ENCODE measurements around the gene FAM50B. TPM values are rescaled to one million over a fixed set of nuclear protein-coding genes. Genes with fewer than 3 reads are reported as not detected.
A peak's percentile ranks its signal among the peaks of the same experiment; 100 is the strongest.
"Not testable (repeated sequence)": the region's sequence is repeated elsewhere in the genome, so short reads cannot be mapped to it uniquely, and the experiment has no call there.

The FAM50B gene
- total RNA-seq, 1 experiment from 2014 or later, result not detected

GRCh38 chr6:3841711-3842565 is 7.2 kb upstream of the FAM50B start:
- DNase-seq (ENCODE audit: low spot score), result no peak
- in situ Hi-C loops (cut with HindIII; ENCODE audit: low sequenced_read_pairs), result no loop called here

DNA sequence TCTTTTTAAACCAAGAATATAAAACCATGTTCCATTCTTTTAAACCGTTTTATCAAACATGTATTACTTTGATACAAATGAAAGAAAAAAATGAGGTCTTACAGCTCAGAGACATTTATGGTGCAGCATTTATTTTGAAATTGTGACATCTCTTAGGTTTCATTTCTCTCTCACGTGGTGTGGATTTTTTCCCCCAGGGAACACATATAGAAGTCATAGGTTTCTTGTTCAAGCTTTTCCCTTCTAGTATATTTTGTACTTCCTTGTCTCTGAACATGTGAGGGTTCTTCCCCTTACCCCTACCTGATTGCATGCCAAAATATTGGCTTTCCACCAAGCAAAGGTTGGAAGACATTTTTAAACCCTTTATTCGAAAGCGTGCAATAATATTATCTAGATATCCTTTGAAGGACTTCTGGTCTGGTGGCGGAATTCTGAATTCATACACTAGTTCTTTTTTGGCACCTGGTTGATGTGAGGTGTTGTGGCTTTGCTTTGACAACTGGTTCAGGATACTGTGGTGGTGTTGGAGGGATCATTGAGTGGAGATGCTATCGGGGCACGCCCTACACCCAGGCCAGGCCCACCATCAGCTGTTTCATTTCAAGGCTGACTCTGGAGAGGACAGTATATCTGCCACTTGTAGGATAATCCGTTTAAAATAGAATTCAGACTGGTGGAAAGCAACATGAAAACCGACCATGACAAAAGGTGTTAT is 5.6 kb upstream of the FAM50B start:
- in situ Hi-C loops (cut with HindIII; ENCODE audit: low sequenced_read_pairs), result no loop called here
- no peak for DNase-seq (ENCODE audit: low spot score)

DNA sequence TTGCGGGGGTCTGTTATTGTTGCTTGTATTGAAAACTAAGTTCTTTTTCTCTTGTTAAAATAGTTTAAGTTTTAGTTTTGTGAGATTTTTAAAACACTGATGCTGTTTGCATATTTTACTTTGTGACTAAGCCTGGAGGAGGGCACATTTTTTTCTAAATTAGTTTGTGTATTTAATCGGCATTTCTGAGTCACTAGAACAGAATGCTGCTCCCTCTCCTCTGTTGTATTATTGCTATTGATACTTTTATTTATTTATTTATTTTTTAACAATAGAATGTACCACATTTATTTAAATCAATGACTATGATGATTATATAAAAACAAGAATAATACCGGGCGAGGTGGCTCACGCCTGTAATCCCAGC is 5.1 kb upstream of the FAM50B start:
- in situ Hi-C loops (cut with HindIII; ENCODE audit: low sequenced_read_pairs), result no loop called here
- no peak for DNase-seq (ENCODE audit: low spot score)

DNA sequence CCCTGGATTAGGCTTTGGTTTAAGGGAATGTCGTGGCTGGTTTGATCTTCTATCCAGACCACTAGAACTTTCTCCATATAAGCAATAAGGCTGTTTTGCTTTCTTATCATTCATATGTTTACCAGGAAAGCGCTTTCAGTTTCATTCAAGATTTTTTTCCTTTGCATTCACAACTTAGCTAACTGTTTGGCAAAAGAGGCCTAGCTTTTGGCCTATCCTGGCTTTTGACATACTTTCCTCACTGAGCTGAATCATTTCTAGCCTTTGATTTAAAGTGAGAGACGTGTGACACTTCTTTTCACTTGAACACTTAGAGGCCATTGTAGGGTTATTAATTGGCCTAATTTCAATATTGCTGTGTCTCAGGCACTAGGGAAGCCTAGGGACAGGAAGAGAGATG is 1.7 kb upstream of the FAM50B start:
- no peak for DNase-seq (ENCODE audit: low spot score)
- in situ Hi-C loops (cut with HindIII; ENCODE audit: low sequenced_read_pairs), result no loop called here

GRCh38 chr6:3848380-3848779 is 793 bp upstream of the FAM50B start:
- in situ Hi-C loops (cut with HindIII; ENCODE audit: low sequenced_read_pairs), result no loop called here
- DNase-seq (ENCODE audit: low spot score), result no peak

- peak; percentile 27 for DNase-seq (ENCODE audit: low spot score)
- in situ Hi-C loops (cut with HindIII; ENCODE audit: low sequenced_read_pairs), result no loop called here
Observed at GRCh38 chr6:3849681-3850450, 693 bp downstream of the FAM50B start.

DNA sequence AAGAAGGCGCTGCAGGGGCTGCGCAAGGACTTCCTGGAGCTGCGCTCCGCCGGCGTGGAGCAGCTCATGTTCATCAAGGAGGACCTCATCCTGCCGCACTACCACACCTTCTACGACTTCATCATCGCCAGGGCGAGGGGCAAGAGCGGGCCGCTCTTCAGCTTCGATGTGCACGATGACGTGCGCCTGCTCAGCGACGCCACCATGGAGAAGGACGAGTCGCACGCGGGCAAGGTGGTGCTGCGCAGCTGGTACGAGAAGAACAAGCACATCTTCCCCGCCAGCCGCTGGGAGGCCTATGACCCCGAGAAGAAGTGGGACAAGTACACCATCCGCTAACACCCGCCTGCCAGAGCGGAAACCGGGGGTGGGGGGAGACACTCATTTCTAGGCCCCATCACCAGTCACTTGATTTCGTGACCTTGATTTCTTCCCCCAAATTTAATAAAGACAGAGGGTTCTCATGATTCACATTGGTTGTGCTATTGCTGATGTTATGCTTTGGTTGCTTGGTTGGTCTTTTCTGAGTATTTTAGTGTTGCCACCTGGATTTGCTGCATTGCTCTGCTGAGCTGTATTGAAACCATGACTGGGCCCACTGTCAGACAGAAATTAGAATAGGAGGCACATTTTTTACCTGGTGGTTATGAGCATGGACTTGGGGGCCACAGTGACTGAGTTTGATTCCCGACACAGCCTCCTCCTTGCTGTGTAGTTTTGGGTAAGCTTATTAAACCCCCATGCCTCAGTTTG is 1.5 kb downstream of the FAM50B start:
- in situ Hi-C loops (cut with HindIII; ENCODE audit: low sequenced_read_pairs), result no loop called here
- no peak for DNase-seq (ENCODE audit: low spot score)

DNA sequence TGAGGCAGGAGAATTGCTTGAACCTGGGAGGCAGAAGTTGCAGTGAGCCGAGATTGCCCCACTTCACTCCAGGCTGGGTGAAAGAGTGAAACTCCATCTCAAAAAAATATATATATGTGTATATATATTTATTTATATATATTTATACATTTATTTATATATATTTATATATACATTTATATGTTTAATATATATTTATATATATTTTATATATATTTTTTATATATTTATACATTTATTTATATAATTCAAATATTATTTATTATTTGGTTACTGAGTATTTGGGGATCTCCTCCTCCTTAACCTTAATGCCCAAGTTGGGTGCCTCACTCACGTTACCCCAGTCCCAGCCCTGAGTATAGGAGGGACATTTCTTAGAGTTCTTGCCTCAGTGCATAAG is 2.7 kb downstream of the FAM50B start:
- in situ Hi-C loops (cut with HindIII; ENCODE audit: low sequenced_read_pairs), result no loop called here
- no peak for DNase-seq (ENCODE audit: low spot score)

GRCh38 chr6:3852391-3852790 is 3.2 kb downstream of the FAM50B start:
- no peak for DNase-seq (ENCODE audit: low spot score)
- in situ Hi-C loops (cut with HindIII; ENCODE audit: low sequenced_read_pairs), result no loop called here

GRCh38 chr6:3855866-3856265 is 6.7 kb downstream of the FAM50B start:
- in situ Hi-C loops (cut with HindIII; ENCODE audit: low sequenced_read_pairs), result no loop called here
- no peak for DNase-seq (ENCODE audit: low spot score)

DNA sequence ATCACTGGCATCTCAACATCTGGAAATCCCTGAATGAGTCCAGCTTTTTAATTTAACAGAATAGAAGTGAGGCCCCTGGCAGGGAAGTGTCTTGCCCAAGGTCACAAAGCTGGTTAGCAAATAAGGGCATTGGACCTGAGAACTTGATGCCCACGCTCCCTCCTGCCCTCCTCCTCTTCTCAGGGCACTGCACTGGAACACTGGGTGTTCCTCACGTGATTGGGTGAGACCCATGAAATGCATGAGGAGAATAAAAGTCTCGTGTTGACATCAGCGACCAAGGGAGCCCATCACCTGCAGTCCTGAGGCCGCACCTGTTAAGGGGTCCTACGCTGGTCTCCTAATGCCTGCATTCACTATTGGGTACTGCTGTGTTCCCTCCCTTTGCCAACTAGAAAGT is 7.4 kb downstream of the FAM50B start:
- in situ Hi-C loops (cut with HindIII; ENCODE audit: low sequenced_read_pairs), result no loop called here
- DNase-seq (ENCODE audit: low spot score), result no peak

GRCh38 chr6:3857468-3858456 is 8.6 kb downstream of the FAM50B start:
- in situ Hi-C loops (cut with HindIII; ENCODE audit: low sequenced_read_pairs), result no loop called here
- no peak for DNase-seq (ENCODE audit: low spot score)

GRCh38 chr6:3859878-3860552 is 10.8 kb downstream of the FAM50B start:
- in situ Hi-C loops (cut with HindIII; ENCODE audit: low sequenced_read_pairs), result no loop called here
- DNase-seq (ENCODE audit: low spot score), result no peak

- in situ Hi-C loops (cut with HindIII; ENCODE audit: low sequenced_read_pairs), result no loop called here
- no peak for DNase-seq (ENCODE audit: low spot score)
Observed at GRCh38 chr6:3861424-3861823, 12.3 kb downstream of the FAM50B start.

DNA sequence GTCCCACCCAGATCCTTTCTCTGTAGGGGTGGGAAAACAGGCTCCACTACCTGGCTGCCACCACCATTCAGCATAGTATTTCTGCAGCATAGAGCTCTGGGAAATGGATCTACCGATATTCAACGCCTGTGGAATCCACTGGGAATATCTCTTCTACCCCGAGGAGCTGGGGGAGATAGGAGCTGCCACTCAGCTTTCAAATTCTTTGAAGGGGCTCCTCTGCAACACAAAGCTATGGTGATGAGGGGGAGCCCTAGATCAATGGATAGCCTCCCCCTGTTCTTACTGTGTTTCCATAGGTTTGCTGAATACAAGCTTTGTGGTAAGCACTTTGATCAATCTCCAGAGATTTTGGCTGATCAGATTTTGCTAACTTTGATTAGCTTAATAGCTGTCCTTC is 12.9 kb downstream of the FAM50B start:
- in situ Hi-C loops (cut with HindIII; ENCODE audit: low sequenced_read_pairs), result no loop called here
- DNase-seq (ENCODE audit: low spot score), result no peak

- in situ Hi-C loops (cut with HindIII; ENCODE audit: low sequenced_read_pairs), result not testable (repeated sequence)
Observed at GRCh38 chr6:3863322-3863721, 14.1 kb downstream of the FAM50B start.

DNA sequence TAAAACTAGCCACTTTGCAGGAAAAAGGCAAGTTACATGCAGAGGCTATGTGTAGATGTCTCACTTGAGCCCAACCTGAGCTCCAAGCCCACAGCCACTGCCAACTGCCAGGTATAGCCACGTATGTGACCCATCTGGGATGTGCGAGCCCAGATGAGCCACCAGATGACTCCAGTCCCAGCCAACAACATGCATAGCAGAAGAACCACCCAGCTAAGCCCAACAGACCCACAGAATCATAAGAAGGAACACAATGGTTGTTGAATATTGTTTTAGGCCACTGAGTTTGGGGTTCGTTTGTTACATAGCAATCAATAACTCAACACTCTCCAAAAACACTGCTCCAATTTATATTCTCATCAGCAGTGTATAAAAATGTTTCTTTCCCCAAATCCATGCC is 16.3 kb downstream of the FAM50B start:
- in situ Hi-C loops (cut with HindIII; ENCODE audit: low sequenced_read_pairs), result no loop called here
- DNase-seq (ENCODE audit: low spot score), result no peak

More at GRCh38 chr6:3863322-3863721, 14.1 kb downstream of the FAM50B start:
- DNase-seq (ENCODE audit: low spot score), result not testable (repeated sequence)

Data from G401 (cell line).